SIG-M5 treated with dmso at 0.1 percent for 504 hours (cell line): ENCODE results near the gene MED22.
"Not testable (repeated sequence)": the region's sequence is repeated elsewhere in the genome, so short reads cannot be mapped to it uniquely, and the experiment has no call there.

ENCODE experiments used
- DNase-seq: peaks from one replicate; lab custom pipeline; 2025; ENCODE audit not compliant: unreplicated experiment; lab: John Stamatoyannopoulos, UW

The MED22 gene

DNA sequence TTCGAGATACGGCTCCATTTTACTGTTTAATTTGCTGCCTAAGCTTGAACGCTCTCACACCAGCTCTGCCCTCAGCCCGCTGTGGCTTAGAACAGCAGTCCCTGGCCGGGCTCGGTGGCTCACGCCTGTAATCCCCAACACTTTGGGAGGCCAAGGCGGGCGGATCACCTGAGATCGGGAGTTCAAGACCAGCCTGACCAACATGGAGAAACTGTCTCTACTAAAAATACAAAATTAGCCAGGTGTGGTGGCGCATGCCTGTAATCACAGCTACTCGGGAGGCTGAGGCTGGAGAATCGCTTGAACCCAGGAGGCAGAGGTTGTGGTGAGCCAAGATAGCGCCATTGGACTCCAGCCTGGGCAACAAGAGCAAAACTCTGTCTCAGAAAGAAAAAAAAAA is 29.3 kb upstream of the MED22 start:
- not testable (repeated sequence) for DNase-seq

DNA sequence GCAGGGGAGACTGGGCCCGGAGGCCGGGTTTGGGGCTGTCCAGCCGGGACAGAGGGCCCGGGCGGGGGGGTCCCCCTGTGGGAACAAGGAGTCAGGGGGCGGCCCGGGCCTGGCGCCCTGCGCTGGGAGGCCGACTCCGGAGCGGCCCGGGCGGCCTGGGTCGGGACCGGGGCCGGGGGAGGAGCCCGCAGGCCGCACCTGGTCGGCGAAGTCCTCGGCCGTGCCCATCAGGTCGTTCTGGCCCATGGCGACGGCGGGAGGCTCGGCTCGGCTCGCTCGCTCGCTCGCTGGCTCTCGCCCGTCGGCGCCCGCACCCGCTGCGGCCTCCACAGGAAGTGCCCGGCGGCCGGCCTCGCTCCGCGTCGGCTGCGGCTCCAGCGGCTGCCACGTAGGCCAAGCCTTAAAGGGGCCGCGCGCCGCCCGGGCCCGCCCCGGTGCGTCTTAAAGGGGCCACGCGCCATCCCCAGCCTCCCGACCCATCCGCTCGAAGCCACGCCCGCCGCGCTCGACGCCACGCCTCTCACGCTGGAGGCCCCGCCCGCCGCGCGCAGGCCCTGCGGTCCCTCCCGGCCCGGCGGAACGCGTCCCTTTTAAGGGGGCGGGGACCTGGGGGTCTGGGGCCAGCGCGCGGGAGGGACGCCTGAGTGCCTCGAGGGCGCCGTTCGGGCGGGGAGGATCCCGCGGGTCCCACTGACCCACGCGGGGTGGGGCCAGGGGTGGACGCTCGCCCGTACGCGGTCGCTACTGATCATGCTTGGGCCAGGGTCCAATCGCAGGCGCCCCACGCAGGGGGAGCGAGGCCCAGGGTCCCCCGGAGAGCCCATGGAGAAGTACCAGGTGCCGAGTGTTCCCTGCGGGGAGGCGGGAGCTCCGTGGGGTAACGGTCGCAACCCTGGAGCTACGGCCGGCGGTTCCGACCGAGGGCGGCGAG is 28.1 kb upstream of the MED22 start, which contains the start of the genes STKLD1 and SURF4:
TSS of gene STKLD1 (plus strand) at position 643 of the 931 bp plus-strand sequence. CDS start at position 751, 108 bp downstream.
TSS of gene SURF4 (minus strand) at position 337 of the 931 bp plus-strand sequence. CDS start at position 246, 91 bp downstream.
- peak; percentile 83 for DNase-seq

- DNase-seq: peak; percentile 54
Measured at GRCh38 chr9:133375116-133375723, 27.3 kb upstream of the MED22 start.

DNA sequence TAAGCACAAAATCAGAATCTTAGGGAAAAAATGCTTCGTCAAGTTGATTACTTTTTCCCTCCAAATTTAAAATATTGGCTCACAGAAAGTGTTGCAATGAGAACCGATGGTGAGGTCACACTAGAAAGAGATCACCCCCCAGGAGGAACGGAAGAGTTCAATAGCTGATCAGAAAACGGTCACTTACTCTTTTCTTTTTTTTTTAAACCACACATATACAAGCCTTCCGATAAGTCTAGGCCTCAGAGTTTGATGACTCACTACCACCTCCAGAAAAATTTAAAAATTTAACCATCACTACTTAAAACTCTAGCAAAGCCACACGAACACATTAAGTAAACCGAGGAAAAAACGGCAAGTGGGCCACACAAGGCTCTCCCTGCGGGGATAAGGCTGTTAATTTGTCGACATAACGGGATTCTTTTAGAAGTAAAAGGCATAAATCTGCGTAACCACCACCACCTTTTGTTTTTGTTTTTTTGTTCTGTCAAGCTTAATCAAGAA is 26.7 kb upstream of the MED22 start:
- DNase-seq: peak; percentile 83

GRCh38 chr9:133372144-133372543 is 24.2 kb upstream of the MED22 start:
- DNase-seq: no peak

- peak; percentile 30 for DNase-seq
Measured at GRCh38 chr9:133371261-133371711, 23.4 kb upstream of the MED22 start.

- no peak for DNase-seq
Measured at GRCh38 chr9:133370685-133371084, 22.8 kb upstream of the MED22 start.

- DNase-seq: no peak
Measured at GRCh38 chr9:133369933-133370332, 22.0 kb upstream of the MED22 start.

DNA sequence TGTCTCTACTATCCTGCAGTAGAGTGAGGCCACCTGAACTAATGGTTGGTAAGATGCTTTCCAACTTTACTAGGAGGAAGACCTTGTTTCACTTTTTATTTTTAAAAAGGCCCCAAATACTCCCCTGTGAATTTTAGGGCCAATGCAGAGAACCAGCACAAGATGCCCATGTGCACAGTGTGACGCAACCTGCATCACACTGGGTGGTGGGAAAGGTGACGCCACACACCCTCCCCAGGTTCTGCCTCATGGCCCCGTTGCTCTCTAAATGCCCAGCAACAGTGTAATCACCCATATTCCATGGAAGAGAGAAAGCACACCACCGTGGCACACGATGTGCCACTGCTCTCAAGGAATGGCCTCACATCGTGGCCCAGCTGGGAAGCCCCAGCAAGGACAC is 21.5 kb upstream of the MED22 start:
- no peak for DNase-seq

DNA sequence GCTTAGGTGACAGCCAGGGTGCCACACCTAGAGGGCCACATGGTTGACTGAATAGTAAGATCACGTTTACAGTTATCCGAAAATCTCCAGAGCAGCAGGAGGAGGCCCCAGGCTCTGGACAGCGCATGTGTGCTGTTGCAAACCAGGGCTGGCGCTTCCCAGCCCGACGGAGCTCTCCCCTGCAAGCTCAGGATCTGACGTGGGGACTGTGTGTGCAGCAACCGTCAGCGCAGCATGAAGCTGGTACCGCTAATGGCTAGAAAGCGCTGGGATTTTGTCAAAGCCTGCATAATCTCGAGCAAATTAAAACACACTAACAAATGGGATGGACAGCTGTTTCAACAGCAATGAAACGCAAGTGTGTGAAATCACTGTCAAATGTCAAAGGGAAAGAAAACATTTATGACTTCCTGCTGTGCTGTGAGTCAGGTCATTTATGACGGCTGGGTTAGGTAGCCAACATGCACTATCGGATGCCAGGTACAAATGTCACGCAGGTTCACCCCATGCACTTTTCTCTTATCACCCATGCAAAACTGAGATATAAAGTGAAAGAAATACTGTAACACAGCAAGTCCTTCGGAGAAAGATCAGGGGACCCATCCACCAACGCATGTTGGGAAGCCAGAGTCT is 20.4 kb upstream of the MED22 start:
- no peak for DNase-seq

DNA sequence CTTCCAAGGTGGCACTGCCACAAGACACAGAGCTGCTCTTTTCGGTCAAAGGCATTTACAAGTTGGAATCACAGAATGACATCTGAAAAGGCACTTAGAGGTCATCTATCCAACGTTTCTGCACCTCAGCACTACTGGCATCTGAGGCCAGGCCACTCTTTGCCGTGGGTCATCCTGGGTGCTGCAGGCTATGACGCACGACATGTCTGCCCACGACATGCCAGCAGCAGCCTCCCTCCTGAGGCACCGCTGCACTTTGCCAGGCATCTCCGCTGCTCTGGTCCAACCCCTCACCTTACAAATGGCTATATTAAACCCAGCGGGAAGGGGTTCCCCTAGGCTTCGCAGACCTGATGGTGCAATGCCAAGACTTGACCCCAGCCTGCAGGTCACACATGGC is 19.8 kb upstream of the MED22 start:
- DNase-seq: no peak

- DNase-seq: no peak
Measured at GRCh38 chr9:133367221-133367620, 19.3 kb upstream of the MED22 start.

DNA sequence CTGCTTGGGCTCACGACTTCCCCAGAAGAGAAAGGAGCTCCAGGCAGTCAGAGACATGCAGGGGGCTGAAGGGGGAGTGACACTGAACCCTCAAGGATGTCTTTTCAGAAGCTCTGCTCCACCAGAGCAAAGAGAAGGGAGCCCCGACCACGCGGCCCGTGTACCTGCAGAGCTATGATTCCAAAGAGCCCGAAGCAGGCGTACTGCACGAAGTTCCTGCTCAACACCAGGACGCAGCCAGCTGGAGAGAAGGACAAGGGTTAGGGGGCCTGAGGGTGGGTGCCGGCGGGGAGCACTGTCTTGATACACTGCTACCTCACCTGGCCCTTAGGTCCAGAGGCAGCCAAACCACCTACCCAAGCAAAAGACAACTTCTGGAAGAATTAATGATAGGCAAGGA is 18.5 kb upstream of the MED22 start:
- DNase-seq: no peak

DNA sequence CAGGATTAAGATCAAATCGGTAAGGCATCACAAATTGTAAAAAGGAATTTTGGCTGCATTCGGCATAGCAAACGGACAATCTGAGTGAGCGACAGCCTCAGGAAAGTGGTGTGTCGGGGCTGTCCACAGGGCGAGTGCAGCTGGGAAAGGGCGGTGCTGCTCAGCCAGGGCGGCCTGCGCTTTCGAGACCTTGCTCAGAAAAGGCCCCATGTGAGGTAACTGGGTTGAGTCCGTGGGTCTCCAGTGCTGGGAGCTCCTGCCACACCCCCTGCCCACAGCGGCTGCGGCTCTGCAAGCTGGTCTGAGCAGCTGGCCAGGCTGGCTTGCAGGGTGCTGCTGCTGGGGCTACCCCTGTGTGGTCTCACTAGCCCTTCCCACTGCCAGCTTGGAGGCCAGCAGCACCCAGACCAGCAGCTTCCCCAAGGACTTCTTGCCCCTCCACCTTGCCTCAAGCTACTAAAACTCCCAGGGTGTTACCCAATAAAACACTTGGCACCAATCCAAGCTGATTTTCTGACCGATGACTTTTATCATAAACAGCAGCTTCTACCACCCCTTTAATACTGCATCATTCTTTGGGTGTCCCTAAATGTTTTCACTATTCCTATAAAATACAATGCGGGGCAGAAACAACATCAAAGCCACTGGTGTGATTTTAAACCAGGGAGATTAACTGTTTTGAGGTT is 14.6 kb upstream of the MED22 start:
- no peak for DNase-seq

- DNase-seq: no peak
Measured at GRCh38 chr9:133361507-133362092, 13.7 kb upstream of the MED22 start.

DNA sequence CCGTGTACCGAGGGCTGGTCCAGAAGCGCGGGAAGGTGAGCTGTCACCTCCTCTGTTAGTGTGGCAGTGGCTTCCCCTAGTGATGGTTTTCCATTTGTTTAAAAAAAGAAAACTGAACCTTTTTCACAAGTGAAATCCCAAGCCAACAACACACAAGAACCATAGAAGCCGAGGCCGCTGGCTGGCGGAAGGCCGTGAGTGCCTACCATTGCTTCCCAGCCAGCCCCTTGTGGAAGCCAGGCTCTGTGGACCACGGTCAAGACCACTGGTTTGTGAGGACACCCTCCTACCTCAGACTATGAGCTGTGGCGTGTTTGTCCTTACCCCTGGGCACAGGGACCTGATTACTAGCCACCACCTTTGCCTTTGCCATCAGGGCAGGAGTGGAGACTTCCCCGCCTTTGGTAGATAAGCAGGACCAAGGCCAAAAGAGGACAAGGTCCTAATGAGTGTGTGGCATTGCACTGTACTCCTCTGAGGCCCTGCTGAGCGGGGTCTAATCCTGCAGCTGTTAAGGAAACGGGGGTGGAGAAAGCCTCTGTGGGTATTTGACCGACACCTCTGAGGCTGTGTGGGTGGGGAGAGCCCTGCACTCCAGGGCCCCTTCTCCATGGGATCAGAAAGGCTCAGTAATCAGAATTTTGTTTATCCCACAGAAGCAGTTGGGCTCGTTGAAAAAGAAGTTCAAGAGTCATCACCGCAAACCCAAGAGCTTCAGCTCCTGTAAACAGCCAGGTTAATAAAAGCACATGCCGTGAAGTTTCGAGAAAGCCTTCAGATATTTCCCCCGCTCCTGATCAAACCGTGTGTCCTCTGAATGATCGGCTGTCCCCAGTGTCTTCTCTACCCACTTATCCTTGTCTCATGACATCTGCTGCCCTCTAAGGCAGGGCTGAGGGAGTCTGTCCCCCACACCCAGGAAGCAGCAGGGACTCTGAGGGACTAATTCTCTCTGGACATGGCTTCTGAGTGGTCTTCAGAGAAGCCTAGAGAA is 12.8 kb upstream of the MED22 start:
- DNase-seq: no peak

- no peak for DNase-seq
Measured at GRCh38 chr9:133359399-133360175, 11.7 kb upstream of the MED22 start.

DNA sequence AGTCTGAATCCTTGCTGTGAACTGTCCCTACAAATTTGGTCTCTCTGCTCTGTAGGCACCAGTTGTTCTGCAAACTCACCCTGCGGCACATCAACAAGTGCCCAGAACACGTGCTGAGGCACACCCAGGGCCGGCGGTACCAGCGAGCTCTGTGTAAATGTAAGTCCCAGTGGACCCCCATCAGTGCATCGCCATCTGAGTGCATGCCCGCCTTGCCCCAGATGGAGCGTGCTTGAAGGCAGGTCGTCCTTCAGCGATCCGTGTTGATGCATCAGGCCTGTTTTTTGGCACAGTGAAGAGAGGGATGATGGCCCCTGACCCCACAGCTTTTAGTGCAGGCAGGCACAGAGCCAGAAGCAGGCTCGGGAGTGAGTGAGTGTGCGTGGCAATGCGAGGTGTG is 9.7 kb upstream of the MED22 start:
- no peak for DNase-seq
